GM13977 (cell line): Measurements from ENCODE around the gene IRX1.

ENCODE experiments used
- DNase-seq: peaks from one replicate; pipeline ENCODE4 v3.0.0; 2012; ENCODE audit warnings: low spot score
- in situ Hi-C: fragments of 300-500 bp; cut with MboI; formaldehyde crosslinking; loops from one replicate; pipeline ENCODE4 v1.12.0; 2022; ENCODE audit warnings: low sequenced_read_pairs, low pct_unique_long_range_greater_than_20kb, mixed read lengths, inconsistent platforms; ENCODE audit not compliant: unreplicated experiment
- TF ChIP-seq, protein P1 (sequence below): IDR thresholded peaks from 2 replicates; pipeline ENCODE4 v1.5.1; 2012; ENCODE audit warnings: mild to moderate bottlenecking, control low read depth; ENCODE audit not compliant: insufficient read depth; ENCODE audit errors: extremely low read depth, missing control alignments

IRX1 gene

DNA sequence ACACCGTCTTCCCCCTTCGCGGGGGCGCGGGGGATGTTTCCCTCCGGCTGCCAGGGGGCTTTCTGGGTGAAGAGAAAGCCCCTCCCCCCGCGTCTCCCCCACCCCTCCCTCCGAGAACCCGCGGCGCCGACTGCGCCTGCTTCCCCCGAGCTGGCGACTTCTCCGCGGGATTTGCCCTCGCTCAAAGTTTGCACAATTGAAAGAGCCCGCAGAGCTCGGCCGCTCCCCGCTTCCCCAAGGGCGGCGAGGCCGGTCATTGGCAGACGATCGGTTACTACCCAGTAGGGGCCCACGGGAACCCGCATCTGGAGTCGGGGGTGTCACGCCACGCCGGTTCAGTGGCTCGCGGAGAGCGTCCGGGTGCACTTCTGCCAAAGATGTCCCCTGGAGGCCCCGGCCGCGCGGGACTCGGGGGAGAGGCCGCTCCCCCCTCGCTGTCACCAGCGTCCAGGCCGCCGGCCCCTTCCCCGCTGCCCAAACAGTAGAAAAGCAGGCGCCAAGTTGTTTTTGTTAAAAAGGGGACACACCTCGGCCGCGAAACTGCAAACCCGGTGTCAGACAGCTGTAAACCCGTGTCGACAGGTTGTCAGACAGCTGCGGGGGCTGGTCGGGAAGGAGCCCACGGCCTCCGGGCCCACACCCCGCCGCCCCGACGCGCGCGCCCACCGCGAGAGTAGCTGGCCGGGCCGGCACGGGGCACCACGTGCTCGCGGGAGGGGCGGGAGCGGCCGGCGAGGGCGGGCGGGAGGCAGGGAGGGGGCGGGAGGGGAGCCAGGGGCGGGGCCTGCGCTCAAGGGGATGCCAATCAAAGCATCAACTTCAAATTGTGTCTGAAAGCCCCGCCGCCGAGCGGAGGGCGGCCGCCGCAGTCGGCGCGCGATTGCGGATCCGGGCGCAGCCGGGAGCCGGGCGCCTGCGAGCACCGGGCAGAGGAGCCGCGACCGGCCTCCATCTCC is at the start of gene IRX1:
Gene IRX1 (plus strand): TSS at position 827 of the 956 bp plus-strand sequence. CDS start 274 bp downstream, outside the sequence.
- in situ Hi-C loops: no loop called here
- TF ChIP-seq, protein P1, sequence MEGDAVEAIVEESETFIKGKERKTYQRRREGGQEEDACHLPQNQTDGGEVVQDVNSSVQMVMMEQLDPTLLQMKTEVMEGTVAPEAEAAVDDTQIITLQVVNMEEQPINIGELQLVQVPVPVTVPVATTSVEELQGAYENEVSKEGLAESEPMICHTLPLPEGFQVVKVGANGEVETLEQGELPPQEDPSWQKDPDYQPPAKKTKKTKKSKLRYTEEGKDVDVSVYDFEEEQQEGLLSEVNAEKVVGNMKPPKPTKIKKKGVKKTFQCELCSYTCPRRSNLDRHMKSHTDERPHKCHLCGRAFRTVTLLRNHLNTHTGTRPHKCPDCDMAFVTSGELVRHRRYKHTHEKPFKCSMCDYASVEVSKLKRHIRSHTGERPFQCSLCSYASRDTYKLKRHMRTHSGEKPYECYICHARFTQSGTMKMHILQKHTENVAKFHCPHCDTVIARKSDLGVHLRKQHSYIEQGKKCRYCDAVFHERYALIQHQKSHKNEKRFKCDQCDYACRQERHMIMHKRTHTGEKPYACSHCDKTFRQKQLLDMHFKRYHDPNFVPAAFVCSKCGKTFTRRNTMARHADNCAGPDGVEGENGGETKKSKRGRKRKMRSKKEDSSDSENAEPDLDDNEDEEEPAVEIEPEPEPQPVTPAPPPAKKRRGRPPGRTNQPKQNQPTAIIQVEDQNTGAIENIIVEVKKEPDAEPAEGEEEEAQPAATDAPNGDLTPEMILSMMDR: no peak
- peak; percentile 18 for DNase-seq

DNA sequence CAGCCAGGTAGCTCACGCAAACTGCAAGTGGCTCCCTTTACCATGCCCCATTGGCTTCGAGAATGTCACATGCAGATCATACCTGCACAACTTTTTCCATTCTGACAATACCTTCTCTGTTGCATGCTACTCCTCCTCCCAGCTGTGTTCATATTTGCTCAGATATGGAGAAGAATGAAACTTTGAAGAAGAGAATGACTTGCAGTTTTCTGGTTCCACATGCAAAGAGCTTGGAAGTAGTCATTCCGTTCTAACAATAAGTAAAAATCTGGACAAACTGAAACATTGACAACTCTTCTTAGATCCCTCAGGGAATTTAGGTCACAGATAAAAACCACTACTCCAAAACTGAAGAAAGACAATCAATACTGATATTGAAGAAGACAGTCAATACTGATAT is 49.6 kb upstream of the IRX1 start:
- TF ChIP-seq, protein P1: no peak
- no peak for DNase-seq
- in situ Hi-C loops: no loop called here

DNA sequence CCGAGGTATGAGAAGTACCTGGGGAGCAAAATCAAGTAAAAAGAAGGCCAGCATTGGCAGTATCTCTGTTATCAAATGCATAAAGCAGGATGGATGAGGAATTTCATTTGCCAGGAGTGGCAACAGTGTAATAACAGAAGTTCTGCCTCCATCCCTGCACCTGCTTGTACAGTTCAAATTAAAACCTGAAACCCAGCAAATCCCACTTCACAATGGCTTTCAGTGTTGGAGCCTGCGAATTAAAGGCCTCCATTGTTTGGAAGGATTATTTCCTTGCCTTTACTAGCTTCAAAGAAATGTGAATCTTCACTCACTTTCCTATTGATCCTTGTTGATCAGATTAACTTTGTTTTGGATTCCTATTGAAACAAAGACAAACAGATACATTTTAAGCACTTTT is 31.5 kb upstream of the IRX1 start:
- in situ Hi-C loops: no loop called here
- DNase-seq: no peak
- TF ChIP-seq, protein P1: no peak

DNA sequence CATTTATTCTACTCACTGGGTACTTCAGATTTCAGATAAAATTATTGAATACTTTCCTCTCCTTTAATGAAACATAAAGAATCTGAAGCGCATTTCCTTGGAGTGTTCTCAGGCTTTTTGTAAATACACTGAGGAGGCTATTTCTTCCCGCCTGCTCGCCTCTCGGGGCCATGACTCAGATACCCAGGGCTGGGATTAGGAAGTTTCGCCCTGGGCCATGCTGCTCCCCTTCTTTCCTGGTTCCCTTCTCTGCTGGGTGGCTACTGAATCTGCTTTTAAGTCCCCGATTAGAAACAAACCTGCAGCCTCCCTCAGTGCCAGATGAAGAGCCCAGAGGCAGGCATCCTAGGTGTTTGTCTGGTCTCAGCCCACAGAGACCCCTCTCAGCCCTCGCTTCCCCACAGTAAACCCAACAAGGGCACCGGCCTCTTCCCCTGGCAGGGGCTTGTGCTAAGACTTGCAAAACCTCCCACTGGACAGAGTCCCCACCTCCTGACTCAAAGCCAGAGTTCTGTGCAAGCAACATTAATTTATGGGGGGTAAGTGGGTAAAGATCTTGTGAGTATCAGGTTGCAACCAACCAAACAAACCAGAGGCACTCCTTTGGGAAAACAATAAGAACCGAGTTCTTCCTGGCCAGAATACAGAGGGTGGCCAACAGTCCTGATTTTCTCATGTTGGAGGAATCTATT is 30.7 kb upstream of the IRX1 start:
- DNase-seq: no peak
- TF ChIP-seq, protein P1: no peak
- in situ Hi-C loops: no loop called here

DNA sequence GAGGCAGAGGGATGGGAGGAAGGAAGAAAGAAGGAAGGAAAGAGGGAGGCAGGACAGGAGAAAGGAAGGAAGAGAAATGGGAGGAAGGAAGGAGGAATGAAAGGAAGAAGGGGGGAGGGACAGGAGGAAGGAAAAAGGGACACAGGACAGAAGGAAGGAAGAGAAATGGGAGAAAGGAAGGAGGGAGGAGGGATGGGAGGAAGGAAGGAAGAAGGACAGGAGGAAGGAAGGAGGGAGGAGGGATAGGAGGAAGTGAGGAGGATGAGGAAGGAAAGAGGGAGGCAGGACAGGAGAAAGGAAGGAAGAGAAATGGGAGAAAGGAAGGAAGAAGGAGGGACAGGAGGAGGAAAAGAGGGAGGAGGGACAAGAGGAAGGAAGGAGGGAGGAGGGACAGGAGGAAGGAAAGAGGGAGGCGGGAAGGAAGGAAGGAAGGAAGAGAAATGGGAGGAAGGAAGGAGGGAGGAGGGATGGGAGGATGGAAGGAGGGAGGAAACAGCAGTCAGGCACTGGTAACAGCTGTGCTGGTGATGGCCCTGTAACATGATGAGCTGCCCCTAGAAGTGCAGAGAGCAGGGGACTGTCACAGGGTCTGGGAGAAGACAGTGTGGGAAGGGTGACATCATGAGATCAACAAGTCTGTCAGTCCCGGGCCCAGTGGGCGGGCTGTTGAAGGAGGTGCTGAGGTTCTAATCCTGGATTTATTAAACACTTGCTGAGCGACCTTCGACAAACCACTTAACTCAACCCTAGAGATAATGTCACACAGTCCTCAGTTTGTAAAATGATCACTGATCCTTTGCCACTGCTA is 10.7 kb upstream of the IRX1 start:
- TF ChIP-seq, protein P1: no peak
- DNase-seq: no peak
- in situ Hi-C loops: no loop called here

DNA sequence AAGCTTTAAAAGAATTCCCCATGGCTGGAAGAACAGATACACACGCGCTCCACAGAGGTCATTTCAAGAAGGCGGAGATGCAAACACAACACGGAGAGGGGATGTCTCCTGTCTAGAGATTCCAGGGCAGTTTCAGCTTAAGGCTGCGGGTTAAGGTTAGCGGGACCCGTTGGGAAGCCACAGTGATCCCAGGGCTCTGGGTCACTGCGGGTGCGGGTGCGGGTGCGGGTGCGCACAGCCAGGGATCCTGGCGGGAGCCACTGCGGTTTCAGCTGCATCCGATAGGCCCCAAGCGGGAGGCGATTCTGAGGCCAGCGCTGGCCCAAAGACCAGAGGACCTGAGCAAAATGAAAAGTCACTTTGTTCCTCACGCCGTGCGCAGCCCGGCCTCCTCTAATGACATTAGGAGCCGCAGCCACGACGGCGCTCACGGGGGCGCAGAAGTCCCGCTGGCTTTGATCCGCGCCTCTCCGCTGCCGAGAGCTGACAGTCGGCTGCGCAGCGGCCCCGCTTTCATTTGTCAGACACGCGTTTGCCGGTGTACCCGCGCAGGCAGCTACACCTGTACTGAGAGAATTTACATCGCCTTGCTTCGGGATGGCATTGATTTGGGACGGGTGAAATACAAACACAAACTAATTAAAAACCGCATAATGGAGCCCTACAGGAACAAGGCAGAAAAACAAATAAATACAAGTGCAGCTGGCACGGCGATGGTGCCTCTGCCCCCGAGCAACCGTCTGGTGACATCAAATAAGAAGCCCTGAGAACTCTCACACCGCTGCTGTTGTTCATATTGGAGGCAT is 5.3 kb upstream of the IRX1 start:
- TF ChIP-seq, protein P1: no peak

More for the DNA sequence above, 5.3 kb upstream of the IRX1 start:
- in situ Hi-C loops: no loop called here
- no peak for DNase-seq
